ENCODE measurements around the gene CCDC30.
"Not testable (repeated sequence)": the region's sequence is repeated elsewhere in the genome, so short reads cannot be mapped to it uniquely, and the experiment has no call there.

Gene CCDC30

DNA sequence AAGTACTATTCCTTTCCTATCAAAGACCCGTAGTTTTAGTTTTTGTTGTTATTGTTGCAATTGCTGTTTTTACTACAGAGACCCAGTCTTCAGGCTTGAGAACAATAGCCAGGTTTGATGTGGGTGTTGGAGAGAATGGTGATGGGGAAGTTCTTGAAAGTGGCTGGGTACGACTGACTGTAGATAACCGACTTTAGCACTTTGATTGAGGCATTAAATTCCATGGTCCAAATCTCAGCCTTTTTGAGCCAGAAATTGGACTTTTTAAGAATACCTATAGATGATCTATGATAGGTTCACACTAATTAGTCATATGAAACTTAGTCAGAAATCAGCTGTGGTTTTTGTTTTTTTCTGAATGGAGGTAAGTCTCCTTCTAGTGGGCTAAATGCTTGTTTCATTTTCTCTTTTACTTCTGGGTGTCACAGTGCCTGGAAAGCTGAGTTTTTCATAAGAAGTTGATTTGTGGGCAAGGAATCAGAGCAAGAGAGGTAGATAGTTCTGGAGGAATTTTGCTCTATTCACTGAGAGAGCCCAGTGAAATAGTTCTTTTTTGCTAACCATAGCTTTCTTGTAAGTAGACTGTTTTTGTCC lies 197.9 kb downstream of the CCDC30 start:
- no peak for DNase-seq

- DNase-seq = no peak
Observed at GRCh38 chr1:42669936-42670335, 206.8 kb downstream of the CCDC30 start.

DNA sequence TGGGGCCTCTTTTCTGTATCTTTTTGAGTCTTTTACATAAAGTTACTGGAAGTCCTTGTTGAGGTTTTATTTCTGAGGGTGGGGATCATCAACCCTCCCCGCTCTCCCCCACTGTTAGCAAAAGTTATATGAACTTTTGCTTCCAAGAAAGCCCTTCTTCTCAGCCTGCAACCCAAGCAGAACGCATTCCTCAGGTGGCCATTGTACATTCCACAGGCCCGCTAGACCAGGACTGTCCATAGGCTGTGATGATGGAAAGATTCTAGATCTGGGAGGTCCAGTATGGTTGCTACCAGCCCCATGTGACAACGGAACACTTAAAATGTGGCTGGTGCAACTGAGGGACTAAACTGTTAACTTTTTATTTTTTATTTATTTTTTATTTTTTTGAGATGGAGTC lies 207.3 kb downstream of the CCDC30 start:
- DNase-seq = no peak

- no peak for DNase-seq
Observed at GRCh38 chr1:42674214-42674613, 211.1 kb downstream of the CCDC30 start.

- no peak for DNase-seq
Observed at GRCh38 chr1:42674682-42675081, 211.6 kb downstream of the CCDC30 start.

DNA sequence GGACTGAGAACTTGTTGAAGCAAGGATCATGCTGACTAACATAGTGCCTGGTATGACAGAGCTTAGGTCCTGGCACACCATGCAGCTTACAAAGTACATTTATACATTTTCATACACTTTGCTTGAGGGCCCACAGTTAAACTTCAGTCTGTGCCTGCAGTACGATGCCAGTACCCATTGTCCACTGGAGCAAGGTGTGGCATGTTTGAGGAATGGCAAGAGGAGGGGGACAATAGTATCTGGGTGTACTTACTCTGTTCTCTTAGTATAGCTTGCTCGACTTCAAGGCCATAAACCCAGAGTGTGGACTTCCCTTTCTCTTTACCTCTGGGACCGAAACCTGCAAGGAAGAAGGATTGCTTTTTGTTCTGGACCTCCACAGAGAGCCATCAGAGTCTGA lies 212.4 kb downstream of the CCDC30 start:
- no peak for DNase-seq

GRCh38 chr1:42676534-42677087 lies 213.5 kb downstream of the CCDC30 start:
- DNase-seq = no peak

DNA sequence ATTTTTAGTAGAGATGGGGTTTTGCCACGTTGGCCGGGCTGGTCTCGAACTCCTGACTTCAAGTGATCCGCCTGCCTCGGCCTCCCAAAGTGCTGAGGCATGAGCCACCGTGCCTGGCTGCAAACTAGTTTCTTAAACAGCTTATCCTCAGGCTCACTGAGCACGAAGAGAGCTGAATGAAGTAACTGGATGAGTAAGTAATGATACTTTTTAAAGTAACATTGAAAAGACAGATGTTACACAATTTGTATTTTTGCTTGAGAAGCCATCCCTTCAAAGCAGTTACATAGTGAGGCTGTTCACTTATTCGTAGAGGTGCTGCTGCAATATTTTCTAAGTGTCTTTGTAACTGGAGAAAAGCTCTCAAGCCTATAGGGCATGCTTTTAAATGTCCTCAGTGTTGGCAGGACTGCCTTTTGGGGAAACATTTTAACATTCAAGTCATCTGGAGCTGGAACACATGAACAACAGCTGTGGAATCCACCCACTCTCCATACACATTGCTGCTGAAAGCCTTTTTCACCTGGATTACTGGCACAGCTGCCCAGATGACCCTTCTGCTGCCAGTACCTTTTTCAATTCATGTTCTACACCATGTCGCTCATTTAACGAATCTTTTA lies 216.4 kb downstream of the CCDC30 start:
- no peak for DNase-seq

DNA sequence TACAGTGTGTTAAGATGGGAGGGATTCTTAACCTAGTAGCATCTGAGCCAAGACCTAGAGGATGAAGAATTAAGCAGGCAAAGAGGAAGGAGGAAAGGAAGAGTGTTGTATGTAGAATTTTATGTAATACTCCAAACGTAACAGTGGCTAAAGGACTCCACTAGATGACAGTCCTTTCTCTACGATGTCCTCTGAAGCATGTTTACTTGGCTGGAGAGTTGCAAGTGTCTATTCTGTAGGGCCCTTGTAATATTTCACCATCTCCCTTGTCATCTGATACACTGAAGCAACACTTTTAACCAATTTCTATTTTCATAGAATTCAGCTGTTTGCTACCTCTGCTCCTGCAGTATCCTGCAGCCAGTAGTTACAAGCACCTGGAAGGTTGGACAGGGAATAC lies 217.0 kb downstream of the CCDC30 start:
- DNase-seq = no peak

- peak; percentile 66 to 74 for DNase-seq
Observed at GRCh38 chr1:42680921-42681683, 218.0 kb downstream of the CCDC30 start.

DNA sequence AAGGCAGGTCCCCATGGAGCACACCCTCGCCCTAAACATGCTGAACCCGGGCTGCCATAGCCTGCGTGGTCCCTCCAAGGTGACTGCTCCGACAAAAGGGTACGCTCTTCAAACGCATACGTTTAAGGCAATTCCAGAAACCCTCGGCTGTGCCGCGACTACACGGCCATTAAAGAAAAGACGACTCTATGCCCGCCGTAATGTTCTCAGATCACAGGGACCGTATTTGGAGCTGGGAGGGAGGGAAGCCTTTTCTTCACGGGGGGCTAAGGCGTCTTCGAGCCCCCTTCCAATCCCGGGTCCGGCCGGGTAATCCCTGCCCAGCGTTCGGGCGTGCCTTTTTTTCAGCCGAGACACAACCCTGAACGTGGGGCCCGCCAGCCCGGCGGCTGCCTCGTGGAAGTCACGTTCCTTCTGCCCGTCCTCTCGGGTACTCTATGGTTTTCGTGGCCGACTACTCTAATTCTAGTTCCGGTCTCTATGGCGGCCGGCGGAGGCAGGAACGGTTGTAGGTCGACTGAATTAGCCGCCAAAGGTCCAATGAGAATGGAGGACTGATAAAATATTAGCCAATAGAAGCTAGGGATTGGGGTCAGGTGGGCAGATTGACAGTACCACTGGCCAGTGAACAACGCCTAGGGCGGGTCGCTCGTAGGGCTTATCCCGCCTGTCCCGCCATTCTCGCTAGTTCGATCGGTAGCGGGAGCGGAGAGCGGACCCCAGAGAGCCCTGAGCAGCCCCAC lies 218.8 kb downstream of the CCDC30 start, which contains the start of gene YBX1:
Gene YBX1, plus strand, starts transcription at position 678 of the 743 bp plus-strand sequence. CDS start 148 bp downstream, outside the sequence.
- DNase-seq = peak; percentile 99 to 100

GRCh38 chr1:42682484-42682738 lies 219.3 kb downstream of the CCDC30 start:
- DNase-seq = not testable (repeated sequence)

DNA sequence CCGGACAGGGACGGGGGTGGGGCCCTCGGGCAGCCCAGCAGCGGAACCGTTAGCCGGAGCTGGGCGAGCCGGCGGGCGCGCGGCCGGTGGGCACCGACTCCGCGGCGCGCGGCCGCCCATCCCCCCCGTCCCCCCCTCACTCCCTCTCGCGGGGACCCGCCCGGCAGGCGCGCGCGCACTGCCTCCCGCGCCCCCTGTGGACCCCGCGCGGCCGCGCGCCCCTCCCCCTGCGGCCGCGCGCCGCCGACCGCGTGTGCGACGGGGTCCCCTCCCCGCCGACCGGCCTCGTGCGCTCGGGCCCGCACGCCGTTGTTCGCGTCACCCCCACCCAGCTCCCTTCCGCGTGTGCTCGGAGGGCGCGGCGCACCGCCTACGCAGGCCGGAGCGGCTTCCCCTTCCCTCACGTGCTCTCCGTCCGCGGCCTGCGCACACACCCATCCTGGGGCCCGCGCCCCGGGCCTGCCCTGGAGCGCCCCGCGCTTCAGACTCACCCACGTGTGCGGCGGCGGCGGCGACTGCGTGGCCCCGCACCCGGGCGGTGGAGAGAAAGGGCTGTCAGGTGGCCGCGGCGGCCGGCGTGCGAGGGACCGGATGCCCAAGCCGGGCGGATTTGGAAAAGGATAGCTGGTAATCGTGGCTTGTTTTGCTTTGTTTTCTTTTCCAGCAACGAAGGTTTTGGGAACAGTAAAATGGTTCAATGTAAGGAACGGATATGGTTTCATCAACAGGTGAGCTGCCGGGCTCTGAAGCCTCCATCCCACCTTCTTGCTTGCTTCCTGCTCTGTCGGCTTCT lies 219.8 kb downstream of the CCDC30 start:
- peak in 1 of 2 experiments; percentile 87 for DNase-seq

GRCh38 chr1:42684139-42684538 lies 221.1 kb downstream of the CCDC30 start:
- DNase-seq = peak; percentile 20 to 68

DNA sequence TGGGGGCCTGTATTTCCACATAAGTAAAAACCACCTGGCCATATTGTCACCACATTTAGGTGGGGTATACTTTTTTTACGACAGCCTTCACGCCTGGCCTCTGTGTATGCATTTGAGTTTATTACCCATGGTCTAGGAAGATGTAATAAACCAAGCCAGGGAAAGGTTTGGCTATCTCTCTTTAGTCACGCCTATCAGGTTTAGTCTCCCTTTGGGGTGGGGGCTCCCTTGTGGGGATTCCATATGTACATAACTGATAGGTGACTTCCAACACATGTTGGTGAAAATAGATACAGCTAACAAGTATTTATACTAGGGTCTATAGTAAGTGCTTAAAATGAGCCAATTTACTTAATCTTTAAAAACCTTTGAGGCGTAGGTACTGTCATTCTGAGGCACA lies 223.3 kb downstream of the CCDC30 start:
- DNase-seq = no peak

- DNase-seq = no peak
Observed at GRCh38 chr1:42689912-42690311, 226.8 kb downstream of the CCDC30 start.

DNA sequence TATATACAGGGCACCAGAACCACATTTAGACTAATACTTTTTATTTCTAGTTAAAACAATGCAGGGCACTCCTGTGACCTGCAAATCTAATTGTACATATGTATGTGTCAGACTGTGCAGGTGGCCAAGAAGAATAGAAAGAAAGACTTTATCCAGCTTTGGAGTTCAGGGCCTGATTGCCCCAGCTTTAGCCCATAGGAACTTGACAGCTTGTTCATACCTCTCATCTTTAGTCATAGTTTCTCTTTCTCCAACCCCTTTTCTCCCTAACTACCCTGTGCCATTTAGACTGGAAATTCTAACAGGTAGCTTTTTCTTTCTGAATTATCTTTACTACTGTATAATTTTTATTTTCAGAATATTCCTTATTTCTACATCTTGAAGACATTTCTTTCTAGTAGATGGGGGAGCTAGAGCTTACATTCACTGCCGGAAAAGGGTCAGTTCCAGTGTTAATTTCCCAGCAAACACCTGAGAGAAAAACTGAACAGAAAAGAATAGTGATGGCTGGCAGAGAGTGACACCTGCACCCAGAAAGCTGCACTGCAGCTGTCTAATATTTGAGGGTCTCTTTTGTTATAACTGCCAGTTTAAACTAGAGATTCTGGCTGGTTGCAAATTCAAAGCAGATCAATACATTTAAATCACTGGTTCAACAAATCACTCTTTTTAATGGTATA lies 227.5 kb downstream of the CCDC30 start:
- DNase-seq = no peak

- no peak for DNase-seq
Observed at GRCh38 chr1:42691157-42691498, 228.0 kb downstream of the CCDC30 start.

DNA sequence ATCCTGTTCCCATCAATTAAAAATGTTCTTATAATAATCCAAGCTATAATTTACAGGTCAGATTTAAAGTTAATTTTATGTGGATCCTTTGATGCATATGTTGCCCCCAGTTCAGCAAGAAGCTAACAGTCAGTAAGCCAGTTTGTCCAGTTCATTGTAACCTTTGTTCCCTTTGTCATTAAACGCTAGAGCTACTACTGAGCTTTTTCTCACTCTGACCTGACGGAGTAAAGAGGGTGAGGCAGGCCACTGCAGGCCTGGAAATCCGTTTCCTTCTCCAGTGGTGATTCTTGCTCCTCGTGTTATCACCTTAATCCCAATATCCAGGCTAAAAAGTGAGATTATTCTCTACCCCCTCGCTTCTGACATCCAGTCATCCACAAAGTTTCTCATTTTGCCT lies 229.4 kb downstream of the CCDC30 start:
- DNase-seq = peak in 1 of 2 experiments; percentile 41

DNA sequence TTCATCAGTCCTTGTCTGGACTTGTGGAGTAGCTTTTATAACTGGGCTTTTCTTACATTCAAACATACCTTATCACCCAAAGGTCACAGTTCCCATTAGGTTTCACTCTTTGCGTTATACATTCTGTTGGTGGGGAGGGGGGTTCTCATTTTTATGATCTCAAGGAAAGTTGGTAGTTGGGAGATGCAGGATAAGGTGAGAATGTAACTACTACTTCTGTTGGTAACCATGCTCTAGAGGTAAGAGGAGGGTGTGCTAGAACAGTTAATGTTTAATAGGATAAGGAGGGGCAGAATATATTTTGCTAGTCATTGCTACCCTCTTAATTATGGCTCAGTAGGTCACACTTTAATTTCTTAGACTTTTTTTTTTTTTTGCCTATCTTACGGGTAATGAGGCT lies 229.8 kb downstream of the CCDC30 start:
- no peak for DNase-seq

DNA sequence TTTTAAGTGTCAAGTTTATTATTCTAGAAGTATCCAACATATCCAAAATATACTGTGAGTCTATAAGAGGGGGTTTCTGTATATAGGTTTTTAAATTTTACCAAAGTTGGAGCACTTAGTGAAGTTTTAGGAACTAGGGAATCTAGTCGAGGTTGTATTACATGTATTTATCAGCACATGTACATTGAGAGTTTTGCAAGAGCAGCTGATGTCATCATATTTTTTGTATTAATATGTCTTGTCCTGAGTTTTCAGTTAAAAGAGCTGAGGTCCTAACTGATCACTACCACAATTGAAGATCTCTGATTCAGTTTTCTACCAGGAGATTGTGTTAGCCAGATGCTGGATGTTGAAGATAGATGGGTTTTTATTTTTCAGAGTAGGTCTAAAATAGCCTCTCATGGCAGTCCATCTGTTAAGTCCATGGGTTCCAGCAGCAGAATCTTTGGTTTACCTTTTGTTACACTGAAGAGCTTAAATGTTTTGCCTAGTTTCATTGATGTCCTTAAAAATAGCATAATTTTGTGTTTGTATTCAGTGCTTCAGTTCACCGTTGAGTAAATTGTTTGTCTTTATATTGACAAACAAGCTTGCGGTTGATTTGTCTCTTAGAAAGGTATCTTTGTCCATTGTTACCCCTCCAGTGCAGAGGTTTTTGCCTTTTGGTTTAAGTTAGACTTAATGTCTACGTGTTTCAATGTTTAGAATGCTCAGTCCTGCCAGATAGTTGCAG lies 235.2 kb downstream of the CCDC30 start:
- no peak for DNase-seq
